ENCODE data around the gene ID1.

DNA sequence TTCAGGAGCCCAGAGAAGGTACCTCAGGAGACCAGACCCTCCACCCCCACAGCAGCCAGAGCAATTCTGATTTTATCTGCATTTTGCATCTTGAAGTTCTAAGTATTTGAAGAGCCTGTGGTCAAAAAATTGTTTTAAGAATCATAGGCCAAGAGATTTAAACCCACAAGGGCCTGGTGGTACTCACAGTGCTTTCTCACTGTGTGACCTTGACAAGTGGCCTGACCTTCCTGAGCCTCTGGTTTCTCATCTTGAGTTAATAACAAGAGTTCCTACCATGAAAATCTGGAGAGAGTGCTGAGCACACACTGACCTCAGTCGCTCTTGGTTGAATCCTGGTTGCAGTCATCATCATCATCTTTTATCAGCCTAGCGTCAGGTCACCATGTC lies 45.4 kb upstream of the ID1 start:
- no peak; the same call in 1 of the 2 replicates for TF ChIP-seq ZNF8 (CRISPR knock-in tag; IDR thresholded peaks at IDR 0.05)
- no peak for TF ChIP-seq CSDC2 (CRISPR knock-in tag; IDR thresholded peaks at IDR 0.05)
- TF ChIP-seq ZC3H10 (CRISPR knock-in tag; IDR thresholded peaks at IDR 0.05) = no peak
- TF ChIP-seq, protein P1, sequence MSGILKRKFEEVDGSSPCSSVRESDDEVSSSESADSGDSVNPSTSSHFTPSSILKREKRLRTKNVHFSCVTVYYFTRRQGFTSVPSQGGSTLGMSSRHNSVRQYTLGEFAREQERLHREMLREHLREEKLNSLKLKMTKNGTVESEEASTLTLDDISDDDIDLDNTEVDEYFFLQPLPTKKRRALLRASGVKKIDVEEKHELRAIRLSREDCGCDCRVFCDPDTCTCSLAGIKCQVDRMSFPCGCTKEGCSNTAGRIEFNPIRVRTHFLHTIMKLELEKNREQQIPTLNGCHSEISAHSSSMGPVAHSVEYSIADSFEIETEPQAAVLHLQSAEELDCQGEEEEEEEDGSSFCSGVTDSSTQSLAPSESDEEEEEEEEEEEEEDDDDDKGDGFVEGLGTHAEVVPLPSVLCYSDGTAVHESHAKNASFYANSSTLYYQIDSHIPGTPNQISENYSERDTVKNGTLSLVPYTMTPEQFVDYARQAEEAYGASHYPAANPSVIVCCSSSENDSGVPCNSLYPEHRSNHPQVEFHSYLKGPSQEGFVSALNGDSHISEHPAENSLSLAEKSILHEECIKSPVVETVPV (CRISPR knock-in tag; IDR thresholded peaks at IDR 0.05) = no peak
- TF ChIP-seq TCF4 (CRISPR knock-in tag; IDR thresholded peaks at IDR 0.05; ENCODE audit: borderline replicate concordance) = no peak
- TF ChIP-seq ESRRG (CRISPR knock-in tag; IDR thresholded peaks at IDR 0.05) = no peak
- TF ChIP-seq, protein P2, sequence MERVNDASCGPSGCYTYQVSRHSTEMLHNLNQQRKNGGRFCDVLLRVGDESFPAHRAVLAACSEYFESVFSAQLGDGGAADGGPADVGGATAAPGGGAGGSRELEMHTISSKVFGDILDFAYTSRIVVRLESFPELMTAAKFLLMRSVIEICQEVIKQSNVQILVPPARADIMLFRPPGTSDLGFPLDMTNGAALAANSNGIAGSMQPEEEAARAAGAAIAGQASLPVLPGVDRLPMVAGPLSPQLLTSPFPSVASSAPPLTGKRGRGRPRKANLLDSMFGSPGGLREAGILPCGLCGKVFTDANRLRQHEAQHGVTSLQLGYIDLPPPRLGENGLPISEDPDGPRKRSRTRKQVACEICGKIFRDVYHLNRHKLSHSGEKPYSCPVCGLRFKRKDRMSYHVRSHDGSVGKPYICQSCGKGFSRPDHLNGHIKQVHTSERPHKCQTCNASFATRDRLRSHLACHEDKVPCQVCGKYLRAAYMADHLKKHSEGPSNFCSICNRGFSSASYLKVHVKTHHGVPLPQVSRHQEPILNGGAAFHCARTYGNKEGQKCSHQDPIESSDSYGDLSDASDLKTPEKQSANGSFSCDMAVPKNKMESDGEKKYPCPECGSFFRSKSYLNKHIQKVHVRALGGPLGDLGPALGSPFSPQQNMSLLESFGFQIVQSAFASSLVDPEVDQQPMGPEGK (CRISPR knock-in tag; IDR thresholded peaks at IDR 0.05; ENCODE audit: borderline replicate concordance) = no peak
- TF ChIP-seq BACH2 (CRISPR knock-in tag; IDR thresholded peaks at IDR 0.05; ENCODE audit: borderline replicate concordance) = no peak
- no peak for TF ChIP-seq ZNF565 (CRISPR knock-in tag; conservative IDR thresholded peaks at IDR 0.05; ENCODE audit: low read depth)
- no peak for TF ChIP-seq GLIS3 (CRISPR knock-in tag; IDR thresholded peaks at IDR 0.05)
- TF ChIP-seq ARNTL (CRISPR knock-in tag; IDR thresholded peaks at IDR 0.05; ENCODE audit: borderline replicate concordance, low read depth) = no peak
- TF ChIP-seq, protein P3, sequence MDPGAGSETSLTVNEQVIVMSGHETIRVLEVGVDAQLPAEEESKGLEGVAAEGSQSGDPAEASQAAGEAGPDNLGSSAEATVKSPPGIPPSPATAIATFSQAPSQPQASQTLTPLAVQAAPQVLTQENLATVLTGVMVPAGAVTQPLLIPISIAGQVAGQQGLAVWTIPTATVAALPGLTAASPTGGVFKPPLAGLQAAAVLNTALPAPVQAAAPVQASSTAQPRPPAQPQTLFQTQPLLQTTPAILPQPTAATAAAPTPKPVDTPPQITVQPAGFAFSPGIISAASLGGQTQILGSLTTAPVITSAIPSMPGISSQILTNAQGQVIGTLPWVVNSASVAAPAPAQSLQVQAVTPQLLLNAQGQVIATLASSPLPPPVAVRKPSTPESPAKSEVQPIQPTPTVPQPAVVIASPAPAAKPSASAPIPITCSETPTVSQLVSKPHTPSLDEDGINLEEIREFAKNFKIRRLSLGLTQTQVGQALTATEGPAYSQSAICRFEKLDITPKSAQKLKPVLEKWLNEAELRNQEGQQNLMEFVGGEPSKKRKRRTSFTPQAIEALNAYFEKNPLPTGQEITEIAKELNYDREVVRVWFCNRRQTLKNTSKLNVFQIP (CRISPR knock-in tag; IDR thresholded peaks at IDR 0.05; ENCODE audit: borderline replicate concordance, low read depth) = no peak
- TF ChIP-seq OSR1 (CRISPR knock-in tag; IDR thresholded peaks at IDR 0.05) = no peak
- TF ChIP-seq ZFP30 (CRISPR knock-in tag; IDR thresholded peaks at IDR 0.05) = no peak
